GM18511 (cell line): Measurements from ENCODE around the gene GNB1.
"Not testable (repeated sequence)": the region's sequence is repeated elsewhere in the genome, so short reads cannot be mapped to it uniquely, and the experiment has no call there.

Source experiments
- ATAC-seq: cut with Tn5 transposase; IDR thresholded peaks from one replicate; pipeline ENCODE4 v1.9.1; 2021; ENCODE audit warnings: mild to moderate bottlenecking, moderate library complexity; ENCODE audit not compliant: unreplicated experiment

Gene GNB1

GRCh38 chr1:1892079-1892762 is 1.3 kb upstream of the GNB1 start:
- no peak for ATAC-seq

DNA sequence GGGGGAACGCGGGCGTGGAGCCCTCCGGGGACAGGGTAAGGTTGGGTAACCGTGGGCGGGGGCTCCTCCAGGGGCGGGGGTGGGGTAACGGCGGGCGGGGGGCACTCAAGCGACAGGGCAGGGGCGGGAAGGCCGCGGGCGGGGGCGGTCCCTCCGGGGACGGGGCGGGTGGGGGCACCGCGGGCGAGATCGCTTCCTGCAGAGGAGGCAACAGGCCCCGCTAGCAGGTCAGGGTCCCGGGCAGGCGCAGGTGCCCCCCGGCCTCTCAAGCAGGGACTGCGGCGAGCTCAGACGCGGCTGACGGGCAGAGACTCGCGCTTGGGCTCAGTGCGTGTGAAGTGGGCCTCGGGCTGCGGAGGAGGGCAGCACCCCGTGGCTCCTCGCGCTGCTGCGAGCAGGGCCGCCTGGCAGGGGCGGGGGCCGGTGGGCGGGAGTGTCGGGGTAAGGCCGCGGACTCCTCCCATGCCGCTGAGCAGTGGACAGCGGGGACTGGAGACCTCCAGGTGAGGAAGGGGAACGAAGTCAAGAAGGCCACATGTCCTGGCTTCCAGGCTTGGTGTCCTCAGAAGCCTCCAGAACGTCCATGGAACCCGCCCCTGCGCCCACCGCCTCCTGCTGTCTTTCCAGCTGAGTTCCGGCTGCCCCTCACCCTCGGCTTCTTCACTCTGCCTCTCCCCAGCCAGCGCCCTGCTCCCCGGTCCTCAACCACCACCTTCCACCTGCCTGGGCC is 627 bp upstream of the GNB1 start:
- ATAC-seq = peak; percentile 25

DNA sequence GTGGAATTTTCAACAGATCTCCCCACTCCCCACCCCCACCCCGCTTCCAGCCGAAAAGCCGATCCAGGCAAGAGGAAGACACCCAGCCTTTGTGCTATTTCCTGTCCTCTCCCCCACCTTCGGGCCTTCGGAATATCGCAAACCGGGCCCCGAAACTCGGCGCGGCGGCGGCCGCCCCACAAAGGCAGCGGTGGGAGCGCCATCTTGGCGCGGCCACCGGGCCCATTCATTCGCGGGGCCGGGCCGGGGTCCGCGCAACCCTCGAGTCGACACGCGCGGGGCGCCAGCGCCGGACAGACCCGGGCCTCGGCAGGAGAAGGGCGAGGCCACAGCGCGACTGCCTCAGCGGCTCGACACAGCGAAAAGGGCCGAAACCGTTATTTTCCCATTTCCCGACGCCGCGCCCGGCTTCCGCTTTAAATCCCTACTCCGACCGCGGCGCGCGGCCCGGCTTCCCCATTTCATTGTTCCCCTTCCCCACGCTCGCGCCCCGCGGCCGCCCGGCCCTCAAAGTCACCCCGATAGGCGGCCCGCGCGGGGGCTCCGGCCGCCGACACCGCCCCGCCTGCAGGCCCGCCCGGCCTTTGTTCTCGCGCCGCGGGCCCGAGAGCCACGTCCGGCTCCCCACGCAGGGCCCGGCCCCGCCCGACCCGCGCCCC is 911 bp downstream of the GNB1 start:
- ATAC-seq = peak; percentile 41

GRCh38 chr1:1889090-1889750 is 1.7 kb downstream of the GNB1 start:
- ATAC-seq = no peak

GRCh38 chr1:1883890-1884289 is 7.0 kb downstream of the GNB1 start:
- not testable (repeated sequence) for ATAC-seq

DNA sequence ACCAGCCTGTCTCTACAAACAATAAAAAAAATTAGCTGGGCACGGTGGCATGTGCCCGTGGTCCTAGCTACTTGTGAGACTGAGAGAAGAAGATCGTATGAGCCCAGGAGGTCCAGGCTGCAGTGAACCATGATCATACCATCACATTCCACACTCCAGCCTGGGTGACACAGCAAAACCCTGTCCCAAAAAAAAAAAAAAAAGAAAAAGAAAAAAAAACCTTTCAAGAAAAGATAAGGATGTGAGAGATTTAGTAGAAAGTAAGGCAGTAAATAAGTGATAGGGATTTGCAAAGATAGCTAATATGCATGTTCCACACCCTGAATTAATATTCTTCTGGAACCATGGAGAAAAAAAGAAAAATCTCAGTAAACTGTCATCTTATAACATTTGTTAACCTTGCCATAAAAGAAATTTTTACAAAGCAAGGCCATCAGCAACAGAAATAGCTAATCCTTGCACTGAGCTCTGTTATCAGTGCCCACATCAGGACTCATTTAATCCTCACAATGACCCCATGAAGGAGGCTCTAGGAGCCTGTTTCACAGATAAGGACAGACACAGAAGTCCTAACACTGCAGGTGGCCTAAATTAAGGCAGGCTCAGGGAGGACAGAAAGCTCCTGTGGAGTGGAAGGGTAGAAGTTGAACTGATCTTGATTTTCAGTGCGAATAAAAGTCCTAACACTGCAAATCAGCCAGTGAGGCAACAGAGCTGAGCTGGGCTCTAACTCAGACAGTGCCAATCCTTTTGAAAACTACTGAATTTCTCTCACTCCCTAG is 7.6 kb downstream of the GNB1 start:
- no peak for ATAC-seq

DNA sequence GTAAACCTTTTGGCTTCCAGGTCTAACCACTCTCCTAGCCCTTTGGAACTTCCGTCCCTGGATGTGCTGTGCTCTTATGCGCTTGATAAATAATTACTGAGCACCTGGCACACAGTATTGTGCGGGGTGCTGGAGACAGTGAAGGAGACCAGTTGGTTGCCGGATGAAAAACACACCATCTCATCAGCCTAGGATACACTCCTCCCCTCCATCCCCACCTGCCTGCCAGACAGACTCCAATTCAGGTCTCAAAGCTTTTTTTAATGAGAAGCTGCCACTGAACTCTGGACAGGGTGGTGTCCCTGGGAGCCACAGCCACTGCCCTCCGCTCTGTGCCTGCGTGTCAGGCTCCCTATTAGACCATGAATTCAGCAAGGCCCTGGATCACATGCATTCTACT is 9.2 kb downstream of the GNB1 start:
- no peak for ATAC-seq

DNA sequence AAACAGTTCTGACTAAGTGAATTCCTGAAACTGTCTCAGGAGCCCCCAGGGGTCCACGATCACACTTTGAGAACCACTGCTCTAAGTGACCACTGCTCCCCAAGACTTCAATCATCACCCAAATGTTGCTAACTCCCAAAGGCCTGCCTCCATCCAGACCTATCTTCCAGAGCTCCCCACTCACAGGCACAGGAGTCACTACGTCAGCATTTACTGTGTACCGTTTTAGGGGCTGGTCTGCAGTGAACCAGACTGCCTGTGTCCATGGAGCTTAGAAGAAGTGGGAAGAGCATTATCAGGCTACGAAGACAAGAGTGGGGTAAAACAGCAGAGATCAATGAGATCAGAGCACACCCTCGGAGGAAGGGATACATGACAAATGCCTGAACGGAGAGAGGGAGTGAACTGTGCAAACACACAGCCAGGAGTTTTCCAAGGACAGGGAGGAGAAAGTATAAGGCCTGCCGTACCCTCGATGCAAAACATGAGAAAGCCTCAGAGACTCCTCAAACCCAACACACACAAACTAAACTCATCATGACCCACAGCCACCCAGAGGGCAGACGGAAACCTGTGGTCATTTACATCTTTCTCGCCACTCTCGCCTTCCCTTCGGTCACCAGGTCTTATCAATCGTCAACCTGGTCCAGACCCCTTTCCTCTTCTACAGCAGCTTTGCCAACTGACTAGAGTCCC is 10.1 kb downstream of the GNB1 start:
- ATAC-seq = no peak

DNA sequence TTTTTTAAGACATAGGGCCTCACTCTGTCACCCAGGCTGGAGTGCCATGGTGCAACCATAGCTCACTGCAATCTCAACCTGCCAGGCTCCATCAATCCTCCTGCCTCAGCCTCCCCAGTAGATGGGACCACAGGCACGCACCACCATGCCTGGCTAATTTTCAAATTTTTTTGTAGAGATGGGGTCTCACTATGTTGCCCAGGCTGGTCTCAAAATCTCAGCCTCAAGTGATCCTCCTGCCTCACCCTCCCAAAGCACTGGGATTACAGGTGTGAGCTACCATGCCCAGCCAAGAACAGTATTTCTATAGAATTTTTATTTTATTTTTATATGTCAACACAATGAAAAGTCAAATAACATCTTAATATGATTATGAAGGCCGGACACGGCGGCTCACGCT is 10.9 kb downstream of the GNB1 start:
- ATAC-seq = no peak

DNA sequence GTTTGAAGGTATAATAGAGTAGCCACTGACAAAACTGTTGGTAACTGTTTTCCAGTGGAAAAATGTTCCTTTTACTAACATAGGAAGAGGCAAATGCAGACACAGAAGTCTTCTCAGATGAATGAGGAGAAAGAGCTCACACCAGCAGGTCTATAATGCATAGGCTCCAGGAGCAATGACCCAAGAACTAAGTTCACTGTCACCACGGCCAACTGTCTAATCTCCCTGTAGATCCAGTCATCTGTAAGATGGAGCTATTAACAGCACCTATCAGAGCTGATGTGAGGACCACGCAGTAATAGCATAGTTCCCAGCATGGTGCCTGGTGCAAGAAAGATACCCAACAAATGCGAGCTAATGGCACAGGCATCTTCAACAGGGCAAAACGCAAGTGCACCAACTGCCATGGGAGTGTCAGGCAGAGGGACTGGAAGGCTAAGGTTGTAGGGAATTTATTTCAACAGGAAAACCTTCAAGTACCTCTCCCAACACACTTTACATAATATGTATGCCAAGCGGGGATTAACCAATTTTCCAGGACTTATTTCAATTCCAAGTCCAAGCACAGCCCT is 12.9 kb downstream of the GNB1 start:
- no peak for ATAC-seq

DNA sequence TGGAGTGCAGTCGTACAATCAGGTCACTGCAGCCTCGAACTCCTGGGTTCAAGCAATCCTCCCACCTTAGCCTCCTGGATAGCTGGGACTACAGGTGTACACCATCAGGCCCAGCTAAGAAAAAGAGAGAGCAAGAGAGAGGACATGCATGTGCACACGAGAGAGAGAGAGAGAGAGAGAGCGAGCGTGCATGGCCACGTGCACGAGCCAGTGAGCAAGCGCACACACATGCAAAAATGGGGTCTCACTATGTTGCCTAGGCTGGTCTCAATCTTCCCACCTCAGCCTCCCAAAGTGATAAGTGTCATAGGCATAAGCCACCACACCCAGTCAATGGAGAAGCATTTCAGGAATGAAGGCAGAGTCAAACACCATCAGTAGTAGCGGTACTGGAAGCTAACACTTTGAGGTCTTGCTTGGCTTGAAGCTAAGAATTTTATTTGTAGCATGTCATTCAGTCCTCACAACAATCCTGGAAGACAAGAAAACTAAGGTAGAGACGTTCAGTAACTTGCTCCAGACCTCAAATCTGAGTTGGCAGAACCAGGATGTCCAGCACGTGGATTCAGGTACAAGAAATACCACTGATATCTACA is 14.5 kb downstream of the GNB1 start:
- ATAC-seq = no peak

DNA sequence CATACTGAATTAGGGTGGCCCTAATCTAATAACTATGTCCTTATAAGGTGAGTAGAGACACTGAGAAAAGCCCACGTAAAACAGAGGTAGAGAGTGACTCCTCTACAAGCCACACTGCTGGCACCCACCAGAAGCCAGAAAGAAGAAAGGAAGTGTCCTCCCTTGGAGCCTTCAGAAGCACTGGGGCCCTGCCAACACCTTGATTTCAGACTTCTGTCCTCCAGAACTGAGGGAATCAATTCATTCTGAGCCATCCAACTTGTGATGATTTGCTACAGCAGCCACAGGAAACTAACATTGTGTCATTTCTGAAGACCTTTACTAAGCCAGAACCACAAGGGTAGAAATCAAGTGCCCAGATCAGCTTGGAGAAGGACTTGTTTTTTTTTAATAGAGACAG is 15.0 kb downstream of the GNB1 start:
- ATAC-seq = no peak

DNA sequence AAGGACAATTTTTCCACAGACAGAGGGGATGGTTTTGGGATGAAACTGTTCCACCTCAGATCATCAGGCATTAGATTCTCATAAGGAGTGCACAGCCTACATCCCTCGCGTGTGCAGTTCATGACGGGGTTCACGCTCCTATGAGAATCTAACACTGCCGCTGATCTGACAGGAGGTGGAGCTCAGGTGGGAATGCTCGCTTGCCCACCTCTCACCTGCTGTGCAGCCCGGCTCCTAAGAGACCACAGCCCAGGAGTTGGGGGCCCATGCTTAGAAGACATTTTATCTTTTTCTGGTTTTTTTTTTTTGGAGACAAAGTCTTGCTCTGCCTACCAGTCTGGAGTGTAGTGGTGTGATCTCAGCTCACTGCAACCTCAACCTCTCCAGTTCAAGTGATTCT is 16.0 kb downstream of the GNB1 start:
- no peak for ATAC-seq

- no peak for ATAC-seq
Measured at GRCh38 chr1:1873186-1873585, 17.7 kb downstream of the GNB1 start.

GRCh38 chr1:1872329-1872994 is 18.4 kb downstream of the GNB1 start:
- ATAC-seq = no peak

DNA sequence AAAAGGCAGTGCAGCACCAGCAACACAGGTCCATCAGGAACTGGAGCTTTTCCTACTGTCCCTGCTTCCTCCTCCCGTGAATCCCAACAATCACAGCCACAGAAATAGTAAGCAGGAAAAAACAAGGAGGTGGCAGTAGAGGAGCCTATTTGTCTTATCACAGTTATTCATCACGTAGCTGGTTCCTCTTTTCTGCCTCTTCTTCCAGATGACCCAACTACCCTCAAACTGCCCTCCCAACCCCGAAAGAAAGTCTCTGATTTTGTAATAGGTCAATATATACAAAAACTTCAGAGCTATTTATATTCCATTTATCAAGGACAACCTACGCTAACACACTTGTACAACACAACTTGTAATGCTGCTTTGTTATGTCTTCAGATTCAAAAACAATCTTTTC is 21.4 kb downstream of the GNB1 start:
- no peak for ATAC-seq

GRCh38 chr1:1867164-1867563 is 23.7 kb downstream of the GNB1 start:
- ATAC-seq = no peak

DNA sequence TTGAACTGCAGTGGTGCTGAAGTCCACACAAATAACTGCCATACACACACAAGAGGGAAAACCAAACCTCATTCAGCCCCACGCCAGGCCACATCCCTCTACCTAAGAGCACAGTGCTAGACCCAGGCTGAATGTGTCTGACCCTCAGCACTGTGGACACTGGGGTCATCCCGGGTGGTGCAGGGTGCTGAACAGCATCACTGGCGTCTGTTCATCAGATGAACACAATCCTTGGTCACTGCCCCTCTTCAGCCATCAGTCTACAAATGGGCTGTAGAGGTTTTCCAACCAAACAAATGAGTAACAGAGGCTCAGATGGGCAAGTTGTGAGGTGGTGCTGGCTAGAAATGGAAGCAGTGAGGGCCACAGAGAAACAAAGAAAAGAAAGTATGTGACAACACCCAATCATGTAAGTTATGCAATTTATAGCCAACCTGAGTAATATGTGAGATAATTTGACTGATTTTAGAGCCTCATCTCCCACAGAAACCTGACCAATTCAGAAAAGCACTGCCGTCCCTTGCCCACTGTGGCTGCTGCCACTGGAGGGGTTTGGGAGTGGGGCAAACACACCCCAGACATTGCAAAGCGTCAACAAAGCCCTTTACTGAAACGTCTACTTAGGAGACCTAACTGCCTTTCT is 27.9 kb downstream of the GNB1 start:
- ATAC-seq = no peak
